PFSK-1 (cell line): ENCODE results near the gene SEMA6A.

Experiments used
- FOXP2 ChIP-seq: optimal IDR thresholded peaks from 2 replicates; pipeline ENCODE3; 2011; ENCODE audit warnings: borderline replicate concordance, control low read depth, inconsistent platforms; ENCODE audit not compliant: insufficient read depth; ENCODE audit errors: extremely low read length, extremely low read depth
- POLR2AphosphoS5 ChIP-seq: IDR thresholded peaks from 2 replicates; pipeline ENCODE4 v1.6.1; 2012; ENCODE audit warnings: low read depth, mild to moderate bottlenecking, control low read depth, low read length, moderate library complexity
- REST ChIP-seq, 2 experiments: IDR thresholded peaks; 2 replicates each; pipeline versions ENCODE4 v1.6.1 to v1.8.0; 2011 to 2012; ENCODE audit warnings: low read depth in 2 of 2, low read length in 2 of 2, control low read depth in 1 of 2, inconsistent platforms in 1 of 2, mild to moderate bottlenecking in 1 of 2, moderate library complexity in 1 of 2; ENCODE audit not compliant: insufficient read depth in 1 of 2
- SIN3A ChIP-seq: IDR thresholded peaks from 2 replicates; pipeline ENCODE4 v1.6.1; 2012; ENCODE audit warnings: mild to moderate bottlenecking, low read length, moderate library complexity, borderline replicate concordance; ENCODE audit not compliant: insufficient read depth
- TAF1 ChIP-seq: IDR thresholded peaks from 2 replicates; pipeline ENCODE4 v1.6.1; 2012; ENCODE audit warnings: low read length, control low read depth, borderline replicate concordance; ENCODE audit not compliant: insufficient read depth

SEMA6A gene

DNA sequence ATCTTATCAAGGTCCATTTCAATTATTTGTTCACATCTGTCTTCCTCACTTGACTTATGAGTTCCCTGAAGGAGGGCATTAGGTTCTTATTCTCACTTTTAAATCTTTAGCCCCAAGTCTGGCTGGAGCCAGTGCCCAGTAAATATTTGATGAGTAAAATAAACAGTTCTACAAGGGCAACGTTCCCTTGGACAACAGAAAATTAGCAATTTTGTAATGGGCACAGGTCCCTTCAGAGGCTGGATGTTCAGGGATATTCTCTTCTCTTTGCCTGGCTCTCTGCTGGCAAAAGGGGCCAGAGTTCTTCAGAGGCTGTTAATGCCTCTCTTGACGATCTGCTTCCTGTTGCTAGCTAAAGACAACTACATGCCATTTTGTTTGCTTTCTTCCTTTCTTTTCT lies 149.7 kb downstream of the SEMA6A start:
- TF ChIP-seq FOXP2 (no peak), REST (IDR thresholded peaks at IDR 0.05; ENCODE audit: insufficient read depth in 1 of 2, low read depth in 2 of 2, low read length in 2 of 2) (no peak), TAF1 (no peak), POLR2AphosphoS5 (no peak), SIN3A (no peak)

DNA sequence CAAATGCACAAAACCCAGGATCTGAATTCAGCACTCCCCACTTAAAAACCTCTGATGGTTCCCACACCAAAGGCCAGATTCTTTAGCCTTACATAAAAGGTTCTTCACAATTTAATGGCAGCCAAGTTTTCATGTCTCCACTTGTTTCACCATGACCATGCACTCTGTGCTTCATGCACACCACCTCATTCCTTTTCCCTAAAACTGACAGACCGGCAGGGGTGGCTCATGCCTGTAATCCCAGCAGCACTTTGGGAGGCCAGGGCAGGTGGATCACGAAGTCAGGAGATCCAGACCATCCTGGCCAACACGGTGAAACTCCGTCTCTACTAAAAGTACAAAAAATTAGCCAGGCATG lies 150.4 kb downstream of the SEMA6A start:
- TF ChIP-seq FOXP2 (no peak), REST (IDR thresholded peaks at IDR 0.05; ENCODE audit: insufficient read depth in 1 of 2, low read depth in 2 of 2, low read length in 2 of 2) (no peak), POLR2AphosphoS5 (no peak), TAF1 (no peak), SIN3A (no peak)

DNA sequence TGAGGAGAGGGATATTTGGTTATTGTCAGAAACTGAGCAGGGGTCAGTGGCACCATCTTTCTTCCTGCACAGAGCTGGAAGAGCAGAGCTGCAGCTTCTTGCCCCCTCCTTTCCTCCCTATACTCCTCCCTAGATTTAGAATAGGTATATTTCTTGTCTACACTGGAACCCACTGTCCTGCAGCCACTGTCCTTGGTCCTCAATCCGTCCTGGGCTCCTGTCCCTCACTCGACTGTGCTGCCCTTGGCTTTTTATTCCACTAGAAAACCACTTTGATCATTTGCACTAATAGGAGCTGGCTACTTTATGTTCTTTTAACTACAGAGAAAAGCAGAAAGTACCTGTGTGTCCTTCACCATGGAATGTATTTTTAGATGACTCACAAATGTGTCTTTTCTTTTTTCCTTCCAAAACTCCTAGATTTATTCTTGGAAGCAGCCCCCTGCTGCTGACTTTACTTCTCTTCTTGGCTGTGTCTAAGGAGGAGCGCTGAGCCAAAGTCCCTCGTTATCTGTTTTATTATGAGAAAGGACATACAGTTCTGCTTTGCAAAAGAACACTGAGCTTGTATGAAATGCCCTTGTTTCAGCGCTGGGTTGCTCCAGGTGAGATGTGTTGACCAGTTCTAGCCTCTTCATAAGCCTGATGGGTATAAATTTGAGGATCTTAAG lies 150.9 kb downstream of the SEMA6A start:
- TF ChIP-seq TAF1 = no peak
- peak in 1 of 2 experiments; percentile 61; a peak in 1 of 4 replicates for TF ChIP-seq REST (IDR thresholded peaks at IDR 0.05; ENCODE audit: insufficient read depth in 1 of 2, low read depth in 2 of 2, low read length in 2 of 2)

DNA sequence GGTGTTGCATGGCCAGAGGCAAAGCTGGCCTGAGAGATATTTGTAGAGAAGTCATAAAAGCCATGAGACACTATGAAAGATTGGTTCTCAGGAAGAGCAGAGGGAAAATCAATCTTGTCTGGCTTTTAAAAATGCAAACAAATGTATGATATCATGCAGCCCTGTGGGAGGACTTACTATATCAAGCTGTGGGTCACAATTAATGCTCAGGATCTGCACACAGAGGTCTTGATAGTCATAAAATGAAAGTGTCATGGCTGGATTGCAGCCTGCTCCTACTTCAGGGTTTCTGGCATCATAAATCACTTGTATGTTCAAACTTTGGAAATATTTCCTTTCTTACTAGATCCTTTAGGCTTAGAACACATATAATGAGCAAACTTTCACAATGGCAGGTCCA lies 151.5 kb downstream of the SEMA6A start:
- TF ChIP-seq TAF1 (no peak), REST (IDR thresholded peaks at IDR 0.05; ENCODE audit: insufficient read depth in 1 of 2, low read depth in 2 of 2, low read length in 2 of 2) (no peak), SIN3A (no peak), FOXP2 (no peak), POLR2AphosphoS5 (no peak)

- TF ChIP-seq POLR2AphosphoS5 = no peak
- no peak for TF ChIP-seq FOXP2
- no peak for TF ChIP-seq TAF1
- no peak for TF ChIP-seq SIN3A
- no peak for TF ChIP-seq REST (IDR thresholded peaks at IDR 0.05; ENCODE audit: insufficient read depth in 1 of 2, low read depth in 2 of 2, low read length in 2 of 2)
Measured at GRCh38 chr5:116421080-116421629, 153.5 kb downstream of the SEMA6A start.
